Parathyroid adenoma (tissue), 2 donors: ENCODE measurements around the gene AKR1C2.

ENCODE experiments used
- H2AFZ ChIP-seq: fragments of 300-600 bp; sonication (generic); one replicate; pipeline ENCODE4 v1.7.0; 2017; ENCODE audit warnings: antibody characterized with exemption, mild to moderate bottlenecking
- H3K27ac ChIP-seq: fragments of 300-600 bp; sonication (generic); one replicate; pipeline ENCODE4 v1.7.0; 2017
- H3K27me3 ChIP-seq: fragments of 300-600 bp; sonication (generic); one replicate; pipeline ENCODE4 v1.7.0; 2017; ENCODE audit warnings: low read length; ENCODE audit not compliant: control insufficient read depth, insufficient read depth
- H3K36me3 ChIP-seq: fragments of 300-600 bp; sonication (generic); one replicate; pipeline ENCODE4 v1.7.0; 2017; ENCODE audit warnings: low read length; ENCODE audit not compliant: control insufficient read depth, insufficient read depth
- H3K4me1 ChIP-seq: fragments of 300-600 bp; sonication (generic); one replicate; pipeline ENCODE4 v1.7.0; 2017; ENCODE audit warnings: control low read depth
- H3K4me2 ChIP-seq: fragments of 300-600 bp; sonication (generic); one replicate; pipeline ENCODE4 v1.7.0; 2017; ENCODE audit warnings: low read length
- H3K4me3 ChIP-seq: fragments of 300-600 bp; sonication (generic); one replicate; pipeline ENCODE4 v1.7.0; 2017; ENCODE audit warnings: low read depth, low read length
- H3K79me2 ChIP-seq: fragments of 300-600 bp; sonication (generic); one replicate; pipeline ENCODE4 v1.7.0; 2017; ENCODE audit warnings: control low read depth
- H3K9ac ChIP-seq: fragments of 300-600 bp; sonication (generic); one replicate; pipeline ENCODE4 v1.7.0; 2017; ENCODE audit warnings: mild to moderate bottlenecking
- H3K9me3 ChIP-seq: fragments of 300-600 bp; sonication (generic); one replicate; pipeline ENCODE4 v1.7.0; 2017; ENCODE audit warnings: low read length; ENCODE audit not compliant: control insufficient read depth
- CTCF ChIP-seq: fragments of 300-600 bp; sonication (generic); IDR thresholded peaks from one replicate; pipeline ENCODE4 v1.7.0; 2017; ENCODE audit warnings: antibody characterized with exemption, mild to moderate bottlenecking
- donor health status: primary hyperparathyroidism.

The AKR1C2 gene

GRCh38 chr10:5043716-5044115, 40.1 kb upstream of the AKR1C2 start:
- H3K9me3 ChIP-seq, result no peaks in the 10 kb centered on the region
- no peaks in the 10 kb centered on the region for H3K79me2 ChIP-seq
- H3K36me3 ChIP-seq, result no peaks in the 10 kb centered on the region
- H3K4me1 ChIP-seq, result peaks cover 4% of the 10 kb centered on the region
- TF ChIP-seq CTCF, result no peak
- no peak overlapping the region for H2AFZ ChIP-seq
- no peak overlapping the region for H3K4me3 ChIP-seq
- H3K27me3 ChIP-seq, result no peaks in the 10 kb centered on the region
- H3K9ac ChIP-seq, result no peak overlapping the region
- H3K4me2 ChIP-seq, result no peak overlapping the region
- H3K27ac ChIP-seq, result no peak overlapping the region

- Histone ChIP-seq H3K4me2 (no peak overlapping the region), H3K4me1 (peaks cover 4% of the 10 kb centered on the region), H3K9me3 (no peaks in the 10 kb centered on the region), H3K27me3 (no peaks in the 10 kb centered on the region), H2AFZ (no peak overlapping the region), H3K79me2 (no peaks in the 10 kb centered on the region), H3K4me3 (no peak overlapping the region), H3K27ac (no peak overlapping the region), H3K9ac (no peak overlapping the region), H3K36me3 (no peaks in the 10 kb centered on the region)
- TF ChIP-seq CTCF, result no peak
Measured at GRCh38 chr10:5042922-5043321, 39.3 kb upstream of the AKR1C2 start.

GRCh38 chr10:5041471-5042023, 37.9 kb upstream of the AKR1C2 start:
- Histone ChIP-seq H3K79me2 (no peaks in the 10 kb centered on the region), H3K27me3 (no peaks in the 10 kb centered on the region), H3K36me3 (no peaks in the 10 kb centered on the region), H3K4me3 (no peak overlapping the region), H3K9me3 (no peaks in the 10 kb centered on the region), H3K4me2 (no peak overlapping the region), H3K9ac (no peak overlapping the region), H3K4me1 (peaks cover 4% of the 10 kb centered on the region), H3K27ac (no peak overlapping the region), H2AFZ (no peak overlapping the region)
- no peak for TF ChIP-seq CTCF

- Histone ChIP-seq H3K4me1 (peaks cover 4% of the 10 kb centered on the region), H3K36me3 (no peaks in the 10 kb centered on the region), H3K4me3 (no peak overlapping the region), H3K27ac (no peak overlapping the region), H3K4me2 (no peak overlapping the region), H3K9ac (no peak overlapping the region), H3K27me3 (no peaks in the 10 kb centered on the region), H2AFZ (no peak overlapping the region), H3K79me2 (no peaks in the 10 kb centered on the region), H3K9me3 (no peaks in the 10 kb centered on the region)
- TF ChIP-seq CTCF, result no peak
Measured at GRCh38 chr10:5040781-5041470, 37.3 kb upstream of the AKR1C2 start.
